Mesenchymal stem cell (in vitro differentiated cells and primary cell): Measurements from ENCODE around the gene BCAP31.
A peak's percentile ranks its signal among the peaks of the same experiment; 100 is the strongest.

Experiments
- DNase-seq: peaks from one replicate; pipeline ENCODE4 v3.0.0-alpha.2; 2013
- H2AFZ ChIP-seq: one replicate; pipeline ENCODE4 v1.6.1; 2013; ENCODE audit warnings: low read depth, mild to moderate bottlenecking, control low read depth, inconsistent platforms, low read length, moderate library complexity
- H2AK5ac ChIP-seq: 2 replicates; pipeline ENCODE4 v1.6.1; 2013; ENCODE audit warnings: low read length, moderate library complexity, mild to moderate bottlenecking, inconsistent platforms; ENCODE audit not compliant: severe bottlenecking
- H2BK120ac ChIP-seq: one replicate; pipeline ENCODE4 v1.6.1; 2013; ENCODE audit warnings: low read depth, mild to moderate bottlenecking, inconsistent platforms, low read length, moderate library complexity
- H2BK12ac ChIP-seq, 2 experiments: one replicate each; pipeline ENCODE4 v1.6.1; 2013; ENCODE audit warnings: inconsistent platforms in 2 of 2, low read length in 2 of 2, mild to moderate bottlenecking in 2 of 2, moderate library complexity in 2 of 2, control low read depth in 1 of 2
- H2BK15ac ChIP-seq: one replicate; pipeline ENCODE4 v1.6.1; 2013; ENCODE audit warnings: mild to moderate bottlenecking, low read depth, inconsistent platforms; ENCODE audit not compliant: poor library complexity, severe bottlenecking
- H2BK5ac ChIP-seq: 2 replicates; pipeline ENCODE4 v1.6.1; 2013; ENCODE audit warnings: low read depth, mild to moderate bottlenecking, low read length, control low read depth, inconsistent platforms; ENCODE audit not compliant: poor library complexity, severe bottlenecking
- H3K14ac ChIP-seq, 2 experiments: one replicate each; pipeline ENCODE4 v1.6.1; 2013; ENCODE audit warnings: inconsistent platforms in 2 of 2, low read length in 2 of 2, control low read depth in 1 of 2, mild to moderate bottlenecking in 1 of 2, moderate library complexity in 1 of 2
- H3K18ac ChIP-seq, 2 experiments: one replicate each; pipeline ENCODE4 v1.6.1; 2013; ENCODE audit warnings: inconsistent platforms in 2 of 2, low read length in 2 of 2, control low read depth in 1 of 2, low read depth in 1 of 2, mild to moderate bottlenecking in 1 of 2
- H3K23ac ChIP-seq, 2 experiments: one replicate each; pipeline ENCODE4 v1.6.1; 2013; ENCODE audit warnings: inconsistent platforms in 2 of 2, low read length in 2 of 2, mild to moderate bottlenecking in 2 of 2, moderate library complexity in 2 of 2, control low read depth in 1 of 2
- H3K27ac ChIP-seq: 2 replicates; pipeline ENCODE4 v1.5.1; 2013; ENCODE audit warnings: mild to moderate bottlenecking, moderate library complexity, low read length, control low read depth, inconsistent platforms; ENCODE audit not compliant: poor library complexity, severe bottlenecking
- H3K27me3 ChIP-seq, 2 experiments: 2 replicates each; pipeline versions ENCODE4 v1.6.1 to v1.7.0; 2013; ENCODE audit warnings: low read length in 2 of 2, mild to moderate bottlenecking in 2 of 2, moderate library complexity in 2 of 2, control low read depth in 1 of 2, inconsistent platforms in 1 of 2; ENCODE audit not compliant: control insufficient read depth in 1 of 2, insufficient read depth in 1 of 2
- H3K36me3 ChIP-seq, 2 experiments: 2 replicates each; pipeline versions ENCODE4 v1.6.1 to v1.7.0; 2013; ENCODE audit warnings: low read length in 2 of 2, control low read depth in 1 of 2, inconsistent platforms in 1 of 2, low read depth in 1 of 2, mild to moderate bottlenecking in 1 of 2; ENCODE audit not compliant: insufficient read depth in 2 of 2, control insufficient read depth in 1 of 2
- H3K4ac ChIP-seq, 2 experiments: one replicate each; pipeline ENCODE4 v1.6.1; 2013; ENCODE audit warnings: inconsistent platforms in 2 of 2, low read length in 2 of 2, mild to moderate bottlenecking in 2 of 2, moderate library complexity in 2 of 2, control low read depth in 1 of 2, low read depth in 1 of 2
- H3K4me1 ChIP-seq: 2 replicates; pipeline ENCODE4 v1.6.1; 2013; ENCODE audit warnings: low read depth, low read length, control low read depth; ENCODE audit not compliant: control insufficient read depth, insufficient read depth
- H3K4me2 ChIP-seq: 2 replicates; pipeline ENCODE4 v1.6.1; 2013; ENCODE audit warnings: low read length, mild to moderate bottlenecking, inconsistent platforms; ENCODE audit not compliant: poor library complexity, severe bottlenecking
- H3K4me3 ChIP-seq, 2 experiments: 2 replicates each; pipeline versions ENCODE4 v1.5.1 to v1.7.0; 2013; ENCODE audit warnings: low read length in 2 of 2, mild to moderate bottlenecking in 2 of 2, control low read depth in 1 of 2, low read depth in 1 of 2; ENCODE audit not compliant: insufficient read depth in 1 of 2
- H3K79me1 ChIP-seq: replicated peaks from 2 replicates; pipeline ENCODE4 v1.6.1; 2013; ENCODE audit warnings: mild to moderate bottlenecking, control low read depth, low read length, inconsistent platforms; ENCODE audit not compliant: poor library complexity, severe bottlenecking
- H3K9ac ChIP-seq: 2 replicates; pipeline ENCODE4 v1.7.0; 2013; ENCODE audit warnings: mild to moderate bottlenecking, low read length, moderate library complexity
- H3K9me3 ChIP-seq: 2 replicates; pipeline ENCODE4 v1.7.0; 2013; ENCODE audit warnings: mild to moderate bottlenecking, low read length; ENCODE audit not compliant: control insufficient read depth
- H4K8ac ChIP-seq: one replicate; pipeline ENCODE4 v1.6.1; 2013; ENCODE audit warnings: inconsistent platforms, mild to moderate bottlenecking, low read length, moderate library complexity
- H4K91ac ChIP-seq: one replicate; pipeline ENCODE4 v1.6.1; 2013; ENCODE audit warnings: mild to moderate bottlenecking, low read length, inconsistent platforms
- WGBS: methylation state at CpG from one replicate; pipeline ENCODE4 v1.1.7; 2013; ENCODE audit warnings: mixed read lengths; 5-methylcytosine and 5-hydroxymethylcytosine counted together

Gene BCAP31

GRCh38 chrX:153686711-153687110 is 37.5 kb downstream of the BCAP31 start:
- no peak for DNase-seq
- WGBS: 56% methylated on average over 6 of the region's 9 CpGs
- H3K9me3 ChIP-seq: peaks cover 5% of the 10 kb centered on the region

GRCh38 chrX:153685751-153686696 is 38.2 kb downstream of the BCAP31 start:
- no peak overlapping the region for H3K4ac ChIP-seq
- no peak overlapping the region for H3K27ac ChIP-seq
- WGBS: 57% methylated on average over 22 of the region's 24 CpGs
- H3K14ac ChIP-seq: peak overlapping the region in 1 of 2 experiments; percentile 28
- H2BK120ac ChIP-seq: no peak overlapping the region
- no peak overlapping the region for H2BK12ac ChIP-seq
- H3K9me3 ChIP-seq: peaks cover 5% of the 10 kb centered on the region
- no peaks in the 10 kb centered on the region for H3K79me1 ChIP-seq
- no peak overlapping the region for H2AK5ac ChIP-seq
- no peak overlapping the region for H3K23ac ChIP-seq
- H3K4me3 ChIP-seq: no peak overlapping the region
- H2AFZ ChIP-seq: no peak overlapping the region
- peaks cover 11 to 29% of the 10 kb centered on the region in 2 experiments for H3K27me3 ChIP-seq
- no peaks in the 10 kb centered on the region for H3K36me3 ChIP-seq
- H2BK5ac ChIP-seq: no peak overlapping the region
- H3K4me2 ChIP-seq: no peak overlapping the region
- peak overlapping the region in 1 of 2 experiments; percentile 21 for H3K18ac ChIP-seq
- H3K4me1 ChIP-seq: peaks cover 14% of the 10 kb centered on the region
- H4K8ac ChIP-seq: no peak overlapping the region
- no peak for DNase-seq
- H4K91ac ChIP-seq: no peak overlapping the region
- no peak overlapping the region for H3K9ac ChIP-seq
- H2BK15ac ChIP-seq: no peak overlapping the region

More at GRCh38 chrX:153686711-153687110, 37.5 kb downstream of the BCAP31 start:
- no peak overlapping the region for H3K9ac ChIP-seq
- no peak overlapping the region for H3K4me2 ChIP-seq
- peaks cover 11 to 22% of the 10 kb centered on the region in 2 experiments for H3K27me3 ChIP-seq
- H3K23ac ChIP-seq: no peak overlapping the region
- peaks cover 16% of the 10 kb centered on the region for H3K4me1 ChIP-seq
- H3K4ac ChIP-seq: no peak overlapping the region
- no peak overlapping the region for H4K8ac ChIP-seq
- H2AFZ ChIP-seq: no peak overlapping the region
- no peak overlapping the region for H4K91ac ChIP-seq
- no peak overlapping the region for H3K27ac ChIP-seq
- H2BK15ac ChIP-seq: no peak overlapping the region
- no peak overlapping the region for H2BK5ac ChIP-seq
- no peak overlapping the region for H2BK12ac ChIP-seq
- H3K4me3 ChIP-seq: no peak overlapping the region
- no peaks in the 10 kb centered on the region for H3K79me1 ChIP-seq
- H3K18ac ChIP-seq: peak overlapping the region in 1 of 2 experiments; percentile 52
- no peak overlapping the region for H2BK120ac ChIP-seq
- no peak overlapping the region for H3K14ac ChIP-seq
- H3K36me3 ChIP-seq: peaks cover 0 to 5% of the 10 kb centered on the region in 2 experiments
- no peak overlapping the region for H2AK5ac ChIP-seq

GRCh38 chrX:153685156-153685536 is 39.0 kb downstream of the BCAP31 start:
- Histone ChIP-seq H3K27ac (no peak overlapping the region), H2AFZ (no peak overlapping the region), H3K4me1 (peaks cover 12% of the 10 kb centered on the region), H3K23ac (no peak overlapping the region), H2BK5ac (no peak overlapping the region), H3K14ac (no peak overlapping the region), H4K8ac (no peak overlapping the region), H2BK12ac (no peak overlapping the region), H3K18ac (no peak overlapping the region), H3K4me3 (no peak overlapping the region), H3K9ac (no peak overlapping the region), H3K27me3 (peaks cover 11 to 32% of the 10 kb centered on the region in 2 experiments), H3K79me1 (no peaks in the 10 kb centered on the region), H3K9me3 (peaks cover 5% of the 10 kb centered on the region), H2BK120ac (no peak overlapping the region), H3K4ac (no peak overlapping the region), H2AK5ac (no peak overlapping the region), H3K36me3 (no peaks in the 10 kb centered on the region), H2BK15ac (no peak overlapping the region), H4K91ac (no peak overlapping the region), H3K4me2 (no peak overlapping the region)
- 14% methylated on average over 12 of the region's 21 CpGs for WGBS
- no peak for DNase-seq

- Histone ChIP-seq H3K27ac (no peak overlapping the region), H3K4me3 (no peak overlapping the region), H3K79me1 (no peaks in the 10 kb centered on the region), H2AK5ac (no peak overlapping the region), H3K4me1 (peaks cover 8% of the 10 kb centered on the region), H2BK5ac (no peak overlapping the region), H3K9me3 (peaks cover 5% of the 10 kb centered on the region), H2BK120ac (no peak overlapping the region), H3K36me3 (no peaks in the 10 kb centered on the region), H2BK12ac (no peak overlapping the region), H3K18ac (no peak overlapping the region), H2BK15ac (no peak overlapping the region), H3K14ac (no peak overlapping the region), H3K9ac (no peak overlapping the region), H2AFZ (no peak overlapping the region), H4K91ac (no peak overlapping the region), H3K23ac (no peak overlapping the region), H4K8ac (no peak overlapping the region), H3K4me2 (no peak overlapping the region), H3K4ac (no peak overlapping the region), H3K27me3 (peaks cover 11 to 37% of the 10 kb centered on the region in 2 experiments)
- WGBS: 42% methylated on average over 16 of the region's 21 CpGs
- no peak for DNase-seq
Measured at GRCh38 chrX:153684467-153685155, 39.6 kb downstream of the BCAP31 start.
